CD14-positive monocyte (primary cell): ENCODE results near the gene GRPR. TPM values are rescaled to one million over a fixed set of nuclear protein-coding genes. Genes with fewer than 3 reads are reported as not detected.

ENCODE experiments used
- DNase-seq, 3 donors: peaks; one replicate each; pipeline ENCODE4 v3.0.0-alpha.2; 2011 to 2022
- H2AFZ ChIP-seq: 2 replicates; pipeline ENCODE4 v1.6.0; 2012; ENCODE audit warnings: mild to moderate bottlenecking, low read depth, low read length, inconsistent platforms; ENCODE audit not compliant: insufficient read depth, poor library complexity, severe bottlenecking
- H3K27ac ChIP-seq, 2 donors: 1 replicate in 1 of 2; 2 replicates in 1 of 2; pipeline ENCODE4 v1.5.1; 2012 to 2013; ENCODE audit warnings: low read length in 2 of 2, control low read depth in 1 of 2, inconsistent platforms in 1 of 2, low read depth in 1 of 2, mild to moderate bottlenecking in 1 of 2
- H3K27me3 ChIP-seq, 2 donors: one replicate each; pipeline versions ENCODE4 v1.6.0 to v1.6.1; 2011 to 2013; ENCODE audit warnings: low read length in 2 of 2; ENCODE audit not compliant: control insufficient read depth in 2 of 2, insufficient read depth in 2 of 2
- H3K36me3 ChIP-seq, 2 donors: replicated peaks in 1 of 2; 1 replicate in 1 of 2; 2 replicates in 1 of 2; pipeline versions ENCODE4 v1.5.1 to v1.6.1; 2012 to 2013; ENCODE audit warnings: low read length in 2 of 2, control low read depth in 1 of 2, inconsistent platforms in 1 of 2, mild to moderate bottlenecking in 1 of 2; ENCODE audit not compliant: insufficient read depth in 2 of 2, control insufficient read depth in 1 of 2
- H3K4me1 ChIP-seq, 2 donors: 1 replicate in 1 of 2; 2 replicates in 1 of 2; pipeline versions ENCODE4 v1.5.1 to v1.6.1; 2012 to 2013; ENCODE audit warnings: low read length in 2 of 2, control low read depth in 1 of 2, inconsistent platforms in 1 of 2, mild to moderate bottlenecking in 1 of 2, moderate library complexity in 1 of 2; ENCODE audit not compliant: insufficient read depth in 2 of 2, control insufficient read depth in 1 of 2
- H3K4me2 ChIP-seq: replicated peaks from 2 replicates; pipeline ENCODE3; 2012; ENCODE audit warnings: low read length, moderate library complexity, mild to moderate bottlenecking; ENCODE audit not compliant: poor library complexity, severe bottlenecking; ENCODE audit errors: extremely low read depth
- H3K4me3 ChIP-seq, 3 experiments: fragments of 200-600 bp in 1 of 3; sonication (generic) in 1 of 3; replicated peaks in 1 of 3; 1 replicate in 2 of 3; 2 replicates in 1 of 3; pipeline ENCODE4 v1.5.1; 2011 to 2013; ENCODE audit warnings: low read length in 3 of 3, mild to moderate bottlenecking in 3 of 3, control low read depth in 2 of 3, low read depth in 2 of 3, inconsistent platforms in 1 of 3, moderate library complexity in 1 of 3
- H3K79me2 ChIP-seq: 2 replicates; pipeline ENCODE4 v1.6.0; 2012; ENCODE audit warnings: mild to moderate bottlenecking, control low read depth, inconsistent platforms, low read length, moderate library complexity; ENCODE audit not compliant: insufficient read depth
- H3K9ac ChIP-seq: 2 replicates; pipeline ENCODE4 v1.6.0; 2017; ENCODE audit warnings: low read length, mild to moderate bottlenecking; ENCODE audit not compliant: insufficient read depth, poor library complexity, severe bottlenecking
- H3K9me3 ChIP-seq, 2 donors: replicated peaks in 1 of 2; 1 replicate in 1 of 2; 2 replicates in 1 of 2; pipeline versions ENCODE4 v1.5.1 to v1.6.1; 2012 to 2013; ENCODE audit warnings: low read length in 2 of 2, control low read depth in 1 of 2; ENCODE audit not compliant: control insufficient read depth in 1 of 2, insufficient read depth in 1 of 2
- H4K20me1 ChIP-seq: 2 replicates; pipeline ENCODE4 v1.6.0; 2012; ENCODE audit warnings: mild to moderate bottlenecking, low read length, control low read depth, moderate library complexity; ENCODE audit not compliant: insufficient read depth
- H3K27ac Mint-ChIP-seq, 7 donors: one replicate each; pipeline ENCODE4 v1.8.0; 2020; ENCODE audit warnings: mild to moderate bottlenecking in 7 of 7, mixed read lengths in 7 of 7, moderate library complexity in 6 of 7, inconsistent platforms in 2 of 7
- H3K27me3 Mint-ChIP-seq, 3 donors: one replicate each; pipeline ENCODE4 v1.8.0; 2021 to 2022; ENCODE audit warnings: low read depth in 3 of 3, mild to moderate bottlenecking in 3 of 3, mixed read lengths in 3 of 3, moderate library complexity in 3 of 3, inconsistent platforms in 1 of 3
- H3K36me3 Mint-ChIP-seq, 2 donors: one replicate each; pipeline ENCODE4 v1.8.0; 2020; ENCODE audit warnings: mixed read lengths in 2 of 2, inconsistent platforms in 1 of 2, mild to moderate bottlenecking in 1 of 2
- H3K4me1 Mint-ChIP-seq: one replicate; pipeline ENCODE4 v1.8.0; 2020; ENCODE audit warnings: mild to moderate bottlenecking, mixed read lengths
- H3K4me3 Mint-ChIP-seq, 2 donors: one replicate each; pipeline ENCODE4 v1.8.0; 2020; ENCODE audit warnings: mild to moderate bottlenecking in 2 of 2, mixed read lengths in 2 of 2, moderate library complexity in 1 of 2
- H3K9me3 Mint-ChIP-seq, 7 donors: one replicate each; pipeline ENCODE4 v1.8.0; 2020 to 2022; ENCODE audit warnings: mixed read lengths in 7 of 7, mild to moderate bottlenecking in 6 of 7, moderate library complexity in 6 of 7, inconsistent platforms in 2 of 7
- CTCF ChIP-seq: fragments of 200-600 bp; IDR thresholded peaks from one replicate; pipeline ENCODE4 v1.8.0; 2022; ENCODE audit warnings: antibody characterized with exemption, mild to moderate bottlenecking
- WGBS: methylation state at CpG from one replicate; pipeline ENCODE4 v1.1.5; 2013; ENCODE audit warnings: missing lambda C conversion rate; ENCODE audit not compliant: insufficient coverage; 5-methylcytosine and 5-hydroxymethylcytosine counted together
- intact Hi-C, 2 donors: fragments of 100-400 bp; cut with micrococcal nuclease; formaldehyde crosslinking; loops; one replicate each; pipeline versions ENCODE4 v1.15.0 to v1.15.1; 2023
- polyA minus RNA-seq: library from RNA; depleted of rRNA, polyadenylated mRNA; stranded (reverse); fragments of >200 nt; gene quantifications from 2 replicates; pipeline ENCODE4 v1.2.3, GENCODE V29; 2012
- polyA plus RNA-seq, 3 donors: library from polyadenylated mRNA; depleted of rRNA in 1 of 3; unstranded in 2 of 3; stranded (reverse) in 1 of 3; fragments of 300-500 nt in 2 of 3; fragments of >200 nt in 1 of 3; fragmentation: Illumina TruSeq in 2 of 3; gene quantifications; 1 replicate in 2 of 3; 2 replicates in 1 of 3; pipeline ENCODE4 v1.2.3, GENCODE V29; 2012 to 2021
- total RNA-seq, 12 experiments: library from RNA in 1 of 12; stranded (reverse) in 1 of 12; fragments of 120-200 nt in 1 of 12; gene quantifications; one replicate each; pipeline ENCODE4 v1.2.4 and lab custom pipeline; 2013 to 2026; ENCODE audit warnings: mixed read lengths in 6 of 12, inconsistent platforms in 1 of 12

The GRPR gene
- 0.25 TPM for total RNA-seq (2013)
- polyA plus RNA-seq (under 1 TPM; 0.35 to 0.55 (median 0.46) TPM), polyA minus RNA-seq (0.28 and 0.64 TPM in 2 replicates), total RNA-seq (lab: John Stamatoyannopoulos, UW) (0.05 to 2.0 (median 0.49) reads per million in 11 experiments)

- Histone ChIP-seq H3K4me2 (no peak within 1 kb of the TSS), H3K9me3 (peaks cover 3 to 8% of the 10 kb centered on the region in 2 donors)
These were observed at the start of gene GRPR for GRCh38 chrX:16123222-16123786. Gene GRPR, plus strand, starts transcription at chrX:16123565. Its CDS starts 389 bp downstream, at chrX:16123954.

GRCh38 chrX:16075087-16075486, 48.3 kb upstream of the GRPR start:
- no peaks in the 10 kb centered on the region for H4K20me1 ChIP-seq
- TF ChIP-seq CTCF, result no peak
- H3K9ac ChIP-seq, result no peak overlapping the region
- H3K9me3 Mint-ChIP-seq, result peaks cover 2 to 18% (median 9%) of the 10 kb centered on the region in 7 donors
- H3K27me3 Mint-ChIP-seq, result peaks cover 0 to 14% (median 3%) of the 10 kb centered on the region in 3 donors
- H2AFZ ChIP-seq, result no peak overlapping the region
- H3K4me1 Mint-ChIP-seq, result peaks cover 7% of the 10 kb centered on the region
- H3K79me2 ChIP-seq, result no peaks in the 10 kb centered on the region
- H3K4me2 ChIP-seq, result no peak overlapping the region
- peaks cover 0 to 37% of the 10 kb centered on the region in 2 donors for H3K27me3 ChIP-seq
- intact Hi-C loops, result no loop called here
- no peak overlapping the region for H3K27ac ChIP-seq
- H3K4me3 Mint-ChIP-seq, result no peak overlapping the region
- WGBS, result no CpG with 5 or more reads among the region's 1 CpG
- no peak overlapping the region for H3K27ac Mint-ChIP-seq
- no peaks in the 10 kb centered on the region for H3K9me3 ChIP-seq
- no peaks in the 10 kb centered on the region for H3K4me1 ChIP-seq
- no peaks in the 10 kb centered on the region for H3K36me3 ChIP-seq
- no peaks in the 10 kb centered on the region for H3K36me3 Mint-ChIP-seq
- no peak for DNase-seq
- no peak overlapping the region for H3K4me3 ChIP-seq

More at GRCh38 chrX:16123222-16123786, at the start of gene GRPR:
- H4K20me1 ChIP-seq, result no peaks in the 10 kb centered on the region
- Mint-ChIP-seq H3K36me3 (peaks cover 4 to 6% of the 10 kb centered on the region in 2 donors), H3K4me1 (peaks cover 31% of the 10 kb centered on the region), H3K27ac (peak within 1 kb of the TSS in 2 of 7 donors; percentile 18 to 24), H3K9me3 (peaks cover 8 to 15% (median 10%) of the 10 kb centered on the region in 7 donors), H3K27me3 (peaks cover 2 to 39% (median 7%) of the 10 kb centered on the region in 3 donors), H3K4me3 (peak within 1 kb of the TSS; percentile 39 to 54)
- peaks cover 3 to 37% of the 10 kb centered on the region in 2 donors for H3K27me3 ChIP-seq
- WGBS, result no CpG with 5 or more reads among the region's 6 CpGs
- no peaks in the 10 kb centered on the region for H3K79me2 ChIP-seq
- intact Hi-C loops, result loop anchor here in 1 of 2 donors (10.0 kb wide), 1 partner anchor 209 kb away; no protein-coding TSS in a partner anchor
- H3K4me1 ChIP-seq, result peaks cover 37% of the 10 kb centered on the region in 2 donors
- DNase-seq, result peak; percentile 68 to 84 (median 81)
- no peak within 1 kb of the TSS for H3K27ac ChIP-seq
- H2AFZ ChIP-seq, result no peak within 1 kb of the TSS
- no peaks in the 10 kb centered on the region for H3K36me3 ChIP-seq
- H3K9ac ChIP-seq, result no peak within 1 kb of the TSS
- no peak within 1 kb of the TSS for H3K4me3 ChIP-seq
- TF ChIP-seq CTCF, result peak; percentile 71
